ENCODE results near the gene SORL1-AS1.

Gene SORL1-AS1

GRCh38 chr11:121476379-121477032, 23.7 kb upstream of the SORL1-AS1 start:
- DNase-seq (ENCODE audit: low read depth, low spot score), result no peak

DNA sequence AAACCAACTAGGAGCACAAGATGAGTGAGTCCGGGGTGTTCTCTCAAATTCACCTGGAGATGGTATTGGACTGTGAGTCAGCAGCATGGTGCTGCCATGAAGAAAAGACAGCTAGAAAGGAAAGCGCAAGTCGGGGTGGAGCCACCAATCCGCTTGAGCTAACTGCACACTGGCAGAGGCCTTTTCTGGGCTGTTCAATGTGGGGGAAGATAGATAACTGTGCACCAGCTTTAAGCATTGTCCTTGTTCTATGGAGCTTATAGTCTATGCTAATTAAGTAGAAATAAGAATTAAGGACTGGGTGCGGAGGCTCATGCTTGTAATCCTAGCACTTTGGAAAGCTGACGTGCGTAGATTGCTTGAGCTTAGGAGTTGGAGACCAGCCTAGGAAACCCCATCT, 21.9 kb upstream of the SORL1-AS1 start:
- DNase-seq (ENCODE audit: low read depth, low spot score), result no peak

- no peak for DNase-seq (ENCODE audit: low read depth, low spot score)
Measured at GRCh38 chr11:121473064-121473777, 20.5 kb upstream of the SORL1-AS1 start.

DNA sequence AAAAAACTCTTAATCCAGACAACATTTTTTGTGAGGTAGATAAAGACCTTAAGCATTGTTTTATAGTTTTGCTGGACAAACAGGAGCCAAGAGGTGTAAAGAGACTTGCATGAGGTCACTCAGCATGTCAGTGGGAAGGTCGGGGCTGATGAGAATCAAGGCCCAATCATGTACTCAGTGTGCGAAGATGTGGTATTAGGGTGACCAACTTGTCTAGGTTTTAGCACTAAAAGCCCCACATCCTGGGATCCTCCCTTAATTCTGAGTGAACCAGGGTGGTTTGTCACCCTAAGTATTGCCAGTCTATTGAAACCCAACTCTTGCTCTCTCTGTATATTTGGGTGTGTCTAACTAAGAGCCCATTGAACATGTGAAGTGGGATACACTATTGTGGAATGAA, 19.5 kb upstream of the SORL1-AS1 start:
- DNase-seq (ENCODE audit: low read depth, low spot score), result no peak

DNA sequence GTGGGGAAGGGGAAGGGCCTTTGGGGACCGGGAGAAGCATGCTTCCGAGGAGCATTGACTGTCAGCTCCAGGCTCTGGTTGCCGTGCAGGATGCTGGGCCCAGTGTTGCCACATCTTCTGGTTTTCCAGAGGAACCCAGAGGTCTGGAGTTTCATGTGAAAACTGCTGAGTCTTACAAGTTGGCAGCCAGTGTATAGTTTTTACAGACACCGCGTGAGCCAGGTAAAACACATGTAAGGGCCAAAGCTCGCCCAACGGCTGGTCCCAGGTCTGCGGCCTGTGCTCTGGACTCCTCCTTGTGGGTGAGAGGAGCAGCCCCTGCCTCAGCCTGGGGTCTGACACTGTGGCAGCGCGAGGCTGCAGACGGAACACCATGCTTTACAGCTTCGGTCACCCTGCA, 18.4 kb upstream of the SORL1-AS1 start:
- DNase-seq (ENCODE audit: low read depth, low spot score), result no peak

DNA sequence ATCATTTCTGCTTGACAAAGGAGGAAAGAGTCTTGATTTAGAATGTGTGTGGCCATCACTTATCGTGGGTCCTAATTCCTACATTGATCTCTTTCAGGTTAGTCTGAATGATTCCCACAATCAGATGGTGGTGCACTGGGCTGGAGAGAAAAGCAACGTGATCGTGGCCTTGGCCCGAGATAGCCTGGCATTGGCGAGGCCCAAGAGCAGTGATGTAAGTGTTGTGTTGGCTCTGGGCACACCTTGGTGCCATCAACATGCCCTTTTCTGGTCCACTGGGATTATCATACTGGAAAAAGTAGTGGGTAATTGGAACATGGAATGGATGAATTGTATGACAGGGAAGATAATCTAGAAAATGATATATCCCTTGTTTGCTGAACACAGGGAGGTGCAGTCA, 17.1 kb upstream of the SORL1-AS1 start:
- DNase-seq (ENCODE audit: low read depth, low spot score), result no peak

GRCh38 chr11:121467965-121468364, 15.2 kb upstream of the SORL1-AS1 start:
- no peak for DNase-seq (ENCODE audit: low read depth, low spot score)

DNA sequence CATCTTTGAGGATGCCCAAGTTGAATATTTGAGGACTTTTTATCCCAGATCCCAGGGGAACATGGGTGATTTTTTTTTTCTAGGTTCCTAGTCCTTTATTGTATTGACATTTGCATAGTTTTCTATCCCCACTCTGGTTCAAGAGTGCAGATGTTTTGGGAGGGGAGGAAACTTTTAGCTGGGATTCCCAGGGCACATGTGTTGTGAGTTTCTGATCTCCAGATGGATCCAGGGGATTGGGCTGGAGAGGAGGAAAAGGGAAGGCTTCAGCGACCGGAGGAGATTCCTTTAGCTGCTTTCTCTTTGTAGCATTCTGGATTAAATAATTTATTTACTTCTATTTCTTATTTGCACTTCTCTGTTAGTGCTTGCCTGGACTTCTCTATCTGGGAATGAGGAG, 14.7 kb upstream of the SORL1-AS1 start:
- DNase-seq (ENCODE audit: low read depth, low spot score), result no peak

DNA sequence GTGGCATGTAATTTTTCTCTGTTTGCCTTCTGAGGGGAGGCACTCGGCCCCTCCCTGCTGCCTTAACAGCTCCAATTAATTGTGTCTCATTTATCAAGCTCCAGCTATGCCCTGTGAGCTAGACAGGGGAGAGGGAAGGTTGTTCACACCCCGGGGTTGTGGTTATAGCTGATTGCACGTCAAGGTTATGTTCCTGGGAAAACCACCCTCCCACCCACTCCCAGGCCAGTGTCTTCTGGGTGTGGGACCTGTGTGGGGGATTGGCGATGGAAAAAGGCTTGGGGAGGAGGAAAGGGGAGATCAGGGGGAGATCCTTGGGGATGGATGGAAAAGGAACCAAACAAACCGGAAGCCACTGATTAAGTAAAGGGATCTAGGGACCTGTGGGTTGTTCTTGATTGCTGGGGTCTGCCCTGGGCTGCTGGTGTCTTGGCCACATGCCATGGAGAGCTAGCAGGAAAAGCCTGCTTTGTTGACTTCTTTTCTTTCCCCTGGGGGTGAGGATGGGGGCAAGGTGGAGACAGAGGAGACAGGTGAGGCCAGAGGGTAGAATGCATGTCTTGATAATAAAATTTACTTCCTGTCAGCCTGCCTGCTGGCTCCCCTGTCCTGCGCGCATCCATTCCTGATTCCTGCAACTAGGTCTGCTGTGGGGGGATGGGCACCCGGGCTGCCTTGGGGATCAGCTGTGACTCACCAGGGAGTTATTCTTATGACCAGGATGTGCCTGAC, 13.5 kb upstream of the SORL1-AS1 start:
- DNase-seq (ENCODE audit: low read depth, low spot score), result peak; percentile 96

- no peak for DNase-seq (ENCODE audit: low read depth, low spot score)
Measured at GRCh38 chr11:121465709-121466062, 12.9 kb upstream of the SORL1-AS1 start.

DNA sequence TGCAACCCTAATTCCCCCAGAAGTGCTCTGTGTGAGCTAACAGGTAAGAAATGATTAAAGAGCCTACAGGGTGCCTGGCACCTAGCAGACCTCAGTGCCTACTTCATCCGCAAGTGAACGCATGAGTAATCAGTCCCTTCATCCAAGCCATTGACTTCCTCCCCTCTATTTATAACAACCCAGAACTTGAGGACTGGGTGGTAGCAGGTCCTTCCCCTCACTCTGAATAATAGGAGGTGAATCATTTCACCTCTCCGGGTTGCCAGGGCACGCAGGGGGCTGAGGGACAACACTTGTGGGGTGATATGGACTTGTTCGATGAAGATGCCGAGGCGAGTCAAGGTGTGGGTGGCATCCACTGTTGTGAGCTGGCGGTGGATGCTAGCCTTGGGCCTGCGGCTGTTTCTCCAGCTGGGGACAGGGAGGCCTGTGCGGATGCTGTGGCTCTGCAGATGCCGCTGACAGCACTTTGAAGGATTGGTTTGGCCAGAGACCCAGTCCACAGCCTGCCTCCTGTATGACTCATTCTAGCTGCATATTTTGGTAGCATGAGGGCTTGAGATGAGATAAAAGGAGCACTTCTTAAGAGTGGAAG, 11.7 kb upstream of the SORL1-AS1 start:
- DNase-seq (ENCODE audit: low read depth, low spot score), result peak; percentile 88

DNA sequence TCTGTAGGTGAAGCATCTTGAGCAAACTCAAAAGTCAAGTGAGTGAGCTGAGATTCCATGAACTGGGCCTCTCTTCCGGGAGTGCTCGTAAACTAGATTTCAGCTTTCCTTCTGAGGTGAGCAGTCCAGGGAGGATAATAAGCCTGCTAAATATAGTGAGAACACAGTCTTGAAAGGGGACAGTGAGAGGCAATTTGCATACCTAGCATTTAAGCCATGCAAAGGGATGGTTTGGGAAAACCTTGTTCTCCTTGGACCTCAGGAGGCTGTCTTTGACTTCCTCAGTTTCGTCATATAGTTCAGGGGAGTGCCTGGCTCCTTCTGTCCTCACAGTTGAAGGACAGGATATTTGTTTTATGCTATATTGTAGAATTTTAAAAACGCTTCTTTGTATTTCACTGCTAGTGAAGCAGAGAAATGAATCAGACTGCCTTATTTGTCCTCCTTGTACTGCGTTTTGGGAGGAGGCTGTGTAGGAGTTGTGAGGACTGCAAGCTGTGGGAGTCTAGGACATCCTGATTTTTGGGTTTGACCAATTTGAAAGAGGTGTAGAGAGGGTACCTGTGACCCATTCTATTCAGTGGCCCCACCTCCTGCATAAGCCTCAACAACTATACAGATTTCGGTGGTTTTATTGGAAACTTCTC, 11.0 kb upstream of the SORL1-AS1 start:
- no peak for DNase-seq (ENCODE audit: low read depth, low spot score)

DNA sequence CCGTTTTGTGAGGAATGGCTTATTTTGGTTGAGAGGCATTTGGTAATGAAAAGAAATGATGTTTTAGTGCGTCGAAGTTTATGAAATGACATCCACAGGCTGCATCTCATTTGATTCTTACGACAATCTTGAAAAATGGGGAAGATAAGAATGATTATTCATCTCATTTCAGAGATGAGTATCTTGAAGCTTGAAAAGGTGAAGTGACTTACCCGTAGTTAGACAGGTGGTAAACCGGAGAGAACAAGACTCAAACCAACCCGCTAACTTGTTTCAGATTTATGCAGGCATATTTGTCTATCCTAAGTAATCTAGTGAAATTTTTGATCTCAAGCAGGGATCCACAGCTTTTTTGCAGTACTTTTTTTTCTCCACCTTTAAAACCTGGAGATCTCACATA, 9.1 kb upstream of the SORL1-AS1 start:
- DNase-seq (ENCODE audit: low read depth, low spot score), result no peak

DNA sequence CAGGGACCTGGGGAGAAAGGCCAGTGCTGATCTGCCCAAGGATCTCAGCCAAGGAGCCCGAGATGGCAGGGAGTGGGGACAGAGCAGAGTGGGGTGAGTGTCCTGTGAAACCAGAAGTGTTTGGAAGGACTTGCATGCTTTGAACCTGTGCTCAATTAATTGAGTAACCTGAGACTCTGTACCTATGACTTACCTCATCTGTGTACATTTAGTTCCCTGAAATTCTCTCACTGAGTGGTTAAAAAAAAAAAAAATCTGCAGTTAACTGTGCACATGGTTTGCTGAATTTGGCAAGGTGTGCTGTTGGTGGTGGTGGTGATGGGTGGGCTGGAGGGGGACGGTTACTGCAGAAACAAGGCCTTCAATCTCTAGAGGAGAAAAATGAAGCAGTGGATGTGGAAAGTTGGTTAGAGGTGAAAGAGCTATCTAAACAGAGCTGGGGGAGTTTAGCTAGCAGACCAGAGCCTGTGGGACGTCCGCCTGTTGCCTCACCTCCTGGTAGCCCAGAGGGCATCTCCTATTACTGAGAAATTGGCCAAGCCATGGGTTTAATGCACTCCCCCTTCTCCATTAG, 8.3 kb upstream of the SORL1-AS1 start:
- DNase-seq (ENCODE audit: low read depth, low spot score), result no peak

GRCh38 chr11:121459413-121460017, 6.7 kb upstream of the SORL1-AS1 start:
- no peak for DNase-seq (ENCODE audit: low read depth, low spot score)

DNA sequence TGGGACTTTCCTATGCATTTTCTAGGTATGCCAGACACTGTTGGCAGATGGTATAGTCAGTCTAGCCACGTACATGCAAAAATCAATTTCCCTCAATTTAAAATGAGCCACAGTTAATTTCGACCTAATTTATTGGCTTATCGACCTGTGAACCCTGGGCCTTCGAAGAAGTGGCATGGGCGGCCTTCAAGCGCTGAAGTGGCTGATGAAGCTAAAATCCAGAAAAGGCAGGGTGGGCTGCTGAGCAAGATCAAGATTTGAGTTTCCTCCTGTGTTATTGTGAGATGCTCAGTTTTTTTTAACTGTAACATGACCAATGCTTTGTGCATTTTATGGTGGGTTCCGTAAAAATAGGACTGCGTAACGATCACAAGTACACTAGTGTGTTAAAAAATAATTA, 5.8 kb upstream of the SORL1-AS1 start:
- DNase-seq (ENCODE audit: low read depth, low spot score), result no peak

GRCh38 chr11:121456816-121457431, 4.2 kb upstream of the SORL1-AS1 start:
- DNase-seq (ENCODE audit: low read depth, low spot score), result no peak

GRCh38 chr11:121456151-121456550, 3.4 kb upstream of the SORL1-AS1 start:
- DNase-seq (ENCODE audit: low read depth, low spot score), result no peak

DNA sequence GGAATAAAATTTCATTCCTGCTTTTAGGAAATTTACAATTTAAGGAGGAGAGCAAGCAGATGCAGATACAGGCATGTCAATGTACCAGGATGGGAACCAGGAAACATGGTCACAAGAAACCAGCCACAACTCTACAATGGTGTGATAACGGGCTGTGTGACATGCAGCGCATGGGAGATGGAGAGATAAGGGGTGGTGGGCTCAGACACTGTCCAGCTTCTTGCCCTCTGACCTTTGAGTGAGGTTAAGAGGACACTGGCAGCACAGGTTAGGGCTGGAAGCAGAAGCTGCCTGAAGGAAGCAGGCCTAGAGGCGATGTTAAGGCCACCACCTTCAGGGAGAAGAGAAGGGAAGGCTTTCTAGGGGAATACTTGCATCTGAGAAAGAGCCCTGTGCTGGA, 2.3 kb upstream of the SORL1-AS1 start:
- DNase-seq (ENCODE audit: low read depth, low spot score), result peak; percentile 82

GRCh38 chr11:121453589-121454299, 977 bp upstream of the SORL1-AS1 start:
- DNase-seq (ENCODE audit: low read depth, low spot score), result no peak

Data from ELF-1 (cell line).